ENCODE data around the gene MKNK1. TPM values are rescaled to one million over a fixed set of nuclear protein-coding genes. Genes with fewer than 3 reads are reported as not detected.

The MKNK1 gene
- total RNA-seq, 1 experiment from 2014 or later, result 12.9 TPM

- no peak overlapping the region for H3K4me3 Mint-ChIP-seq
These were observed 18.6 kb downstream of the MKNK1 start for GRCh38 chr1:46585312-46585938.

More at GRCh38 chr1:46585312-46585938, 18.6 kb downstream of the MKNK1 start:
- H3K23me2 ChIP-seq (ENCODE audit: insufficient read length, low read depth, low read length, poor library complexity, severe bottlenecking), result no peaks in the 10 kb centered on the region
- no peak overlapping the region for H2AFZ ChIP-seq (ENCODE audit: low read length)
- no peak overlapping the region for H3K56ac ChIP-seq (ENCODE audit: insufficient read length, low read depth, low read length)
- H3K23ac ChIP-seq (ENCODE audit: insufficient read length, low read depth, low read length), result no peak overlapping the region
- H3K27ac ChIP-seq (ENCODE audit: insufficient read length, low read depth, low read length), result no peak overlapping the region
- H3K14ac ChIP-seq (ENCODE audit: insufficient read depth, low read length), result no peak overlapping the region
- no peaks in the 10 kb centered on the region for H3K9me3 ChIP-seq (ENCODE audit: control insufficient read depth, low read depth, low read length)
- 0 out of 2 replicates have a peak, but pooled peaks cover 2% of the 10 kb centered on the region for H3K4me1 ChIP-seq (ENCODE audit: insufficient read depth, low read length)
- H2BK5ac ChIP-seq (ENCODE audit: insufficient read length, low read length), result no peak overlapping the region
- no peak overlapping the region; the same call in 1 of the 2 replicates for H2BK15ac ChIP-seq (ENCODE audit: low read depth, low read length)
- no peak overlapping the region for H4K8ac ChIP-seq (replicated peaks; ENCODE audit: insufficient read length, low read depth, low read length)
- H4K20me1 ChIP-seq (ENCODE audit: control insufficient read depth, insufficient read depth, insufficient read length), result no peaks in the 10 kb centered on the region
- no peaks in the 10 kb centered on the region for H3K79me2 ChIP-seq (ENCODE audit: insufficient read depth, low read length)
- no peak overlapping the region for H2AK5ac ChIP-seq (ENCODE audit: insufficient read length, low read length)
- no peak overlapping the region for H2BK20ac ChIP-seq (ENCODE audit: low read depth, low read length, poor library complexity, severe bottlenecking)
- H2BK12ac ChIP-seq (ENCODE audit: insufficient read length, low read depth, low read length), result no peak overlapping the region
- H4K91ac ChIP-seq (ENCODE audit: insufficient read length, low read depth, low read length), result no peak overlapping the region
- H3K4ac ChIP-seq (ENCODE audit: low read depth, low read length), result no peak overlapping the region
- WGBS (ENCODE audit: extremely low coverage, insufficient read length, low lambda C conversion rate), result no CpG with 5 or more reads among the region's 12 CpGs
- H3K27me3 Mint-ChIP-seq (ENCODE audit: low read depth), result no peaks in the 10 kb centered on the region
- no peak overlapping the region for H4K5ac ChIP-seq (ENCODE audit: insufficient read length, low read depth, low read length)
- H3T11ph ChIP-seq (ENCODE audit: low read length), result no peak overlapping the region
- no peak overlapping the region for H3K4me2 ChIP-seq (ENCODE audit: insufficient read depth, insufficient read length, low read length)
- H3K9ac ChIP-seq (ENCODE audit: extremely low read depth, insufficient read length, low read length), result no peak overlapping the region
- H3K18ac ChIP-seq (ENCODE audit: insufficient read length, low read depth, low read length), result no peak overlapping the region
- TF ChIP-seq CTCF (conservative IDR thresholded peaks at IDR 0.05), result no peak
- no peak for DNase-seq
- peak overlapping the region in 2 of 3 experiments; percentile 4 to 12; a peak in 3 of 7 replicates for H3K27ac Mint-ChIP-seq
- no peak overlapping the region for H2BK120ac ChIP-seq (ENCODE audit: low read depth, low read length, poor library complexity, severe bottlenecking)
- no peaks in the 10 kb centered on the region for H3K9me3 Mint-ChIP-seq
- H3K36me3 Mint-ChIP-seq (ENCODE audit: insufficient read depth in 1 of 3, low read depth in 3 of 3), result peaks cover 5 to 29% (median 5%) of the 10 kb centered on the region in 3 experiments; a peak in 6 of 7 replicates
- H3K27me3 ChIP-seq (ENCODE audit: insufficient read depth, low read length), result no peaks in the 10 kb centered on the region
- no peaks in the 10 kb centered on the region for H3K79me1 ChIP-seq (ENCODE audit: insufficient read depth, low read depth, low read length, poor library complexity, severe bottlenecking)
- H3K4me1 Mint-ChIP-seq, result peaks cover 17 to 27% of the 10 kb centered on the region in 2 experiments

All from H9 (cell line).